HG02571 (cell line): Measurements from ENCODE around the gene CLEC17A.
"Not testable (repeated sequence)": the region's sequence is repeated elsewhere in the genome, so short reads cannot be mapped to it uniquely, and the experiment has no call there.

Source experiments
- ATAC-seq: cut with Tn5 transposase; IDR thresholded peaks from one replicate; pipeline ENCODE4 v1.9.1; 2021; ENCODE audit warnings: mild to moderate bottlenecking, moderate library complexity; ENCODE audit not compliant: unreplicated experiment

CLEC17A gene

GRCh38 chr19:14582894-14583340, at the start of gene CLEC17A:
Gene CLEC17A (plus strand): TSS chr19:14583084. CDS start chr19:14583161, 77 bp downstream.
- ATAC-seq: no peak

- no peak for ATAC-seq
Observed at GRCh38 chr19:14533450-14533849, 49.4 kb upstream of the CLEC17A start.

- no peak for ATAC-seq
Observed at GRCh38 chr19:14536926-14537692, 45.8 kb upstream of the CLEC17A start.

- no peak for ATAC-seq
Observed at GRCh38 chr19:14540741-14541525, 42.0 kb upstream of the CLEC17A start.

- not testable (repeated sequence) for ATAC-seq
Observed at GRCh38 chr19:14541979-14542378, 40.9 kb upstream of the CLEC17A start.

- ATAC-seq: no peak
Observed at GRCh38 chr19:14542711-14543328, 40.1 kb upstream of the CLEC17A start.

- no peak for ATAC-seq
Observed at GRCh38 chr19:14544047-14544446, 38.8 kb upstream of the CLEC17A start.

GRCh38 chr19:14544977-14545715, 37.7 kb upstream of the CLEC17A start:
- no peak for ATAC-seq

GRCh38 chr19:14545716-14546082, 37.2 kb upstream of the CLEC17A start:
- ATAC-seq: no peak

- no peak for ATAC-seq
Observed at GRCh38 chr19:14550201-14550754, 32.6 kb upstream of the CLEC17A start.

GRCh38 chr19:14551134-14552005, 31.5 kb upstream of the CLEC17A start:
- ATAC-seq: not testable (repeated sequence)

- not testable (repeated sequence) for ATAC-seq
Observed at GRCh38 chr19:14552006-14552360, 30.9 kb upstream of the CLEC17A start.

GRCh38 chr19:14553042-14553938, 29.6 kb upstream of the CLEC17A start:
- ATAC-seq: no peak

- no peak for ATAC-seq
Observed at GRCh38 chr19:14553939-14554243, 29.0 kb upstream of the CLEC17A start.

- no peak for ATAC-seq
Observed at GRCh38 chr19:14554382-14554812, 28.5 kb upstream of the CLEC17A start.

GRCh38 chr19:14555918-14556661, 26.8 kb upstream of the CLEC17A start:
- no peak for ATAC-seq

GRCh38 chr19:14556662-14557188, 26.2 kb upstream of the CLEC17A start:
- ATAC-seq: no peak
